Midbrain (tissue), 1 donor: ENCODE data around the gene SLC2A11.
"Not testable (repeated sequence)": the region's sequence is repeated elsewhere in the genome, so short reads cannot be mapped to it uniquely, and the experiment has no call there.

Experiments used
- DNase-seq: peaks from one replicate; lab custom pipeline; 2025; lab: John Stamatoyannopoulos, UW

SLC2A11 gene

GRCh38 chr22:23908587-23909205 is 51.0 kb downstream of the SLC2A11 start:
- DNase-seq, result no peak

GRCh38 chr22:23909296-23909898 is 51.7 kb downstream of the SLC2A11 start:
- DNase-seq, result no peak

GRCh38 chr22:23910496-23911190 is 53.0 kb downstream of the SLC2A11 start:
- no peak for DNase-seq

GRCh38 chr22:23911318-23911980 is 53.8 kb downstream of the SLC2A11 start:
- DNase-seq, result no peak

GRCh38 chr22:23912293-23912903 is 54.7 kb downstream of the SLC2A11 start:
- DNase-seq, result no peak

- DNase-seq, result no peak
Measured at GRCh38 chr22:23913306-23913660, 55.6 kb downstream of the SLC2A11 start.

- peak; percentile 100 for DNase-seq
Measured at GRCh38 chr22:23913661-23914353, 56.1 kb downstream of the SLC2A11 start.

- DNase-seq, result no peak
Measured at GRCh38 chr22:23915290-23915689, 57.6 kb downstream of the SLC2A11 start.

- not testable (repeated sequence) for DNase-seq
Measured at GRCh38 chr22:23920267-23920611, 62.6 kb downstream of the SLC2A11 start.

- not testable (repeated sequence) for DNase-seq
Measured at GRCh38 chr22:23921586-23922201, 64.0 kb downstream of the SLC2A11 start.

GRCh38 chr22:23922921-23923320 is 65.2 kb downstream of the SLC2A11 start:
- DNase-seq, result no peak

GRCh38 chr22:23925020-23925606 is 67.4 kb downstream of the SLC2A11 start:
- no peak for DNase-seq

GRCh38 chr22:23926561-23926960 is 68.9 kb downstream of the SLC2A11 start:
- DNase-seq, result no peak
